HG02610 (cell line): Measurements from ENCODE around the gene STOM.

Experiments used
- ATAC-seq: cut with Tn5 transposase; IDR thresholded peaks from one replicate; pipeline ENCODE4 v1.9.1; 2021; ENCODE audit warnings: mild to moderate bottlenecking, moderate library complexity; ENCODE audit not compliant: unreplicated experiment

Gene STOM

GRCh38 chr9:121289026-121289771 lies 80.9 kb downstream of the STOM start:
- ATAC-seq: no peak
